Endothelial cell of umbilical vein (primary cell): ENCODE measurements around the gene TMEM74B. TPM values are rescaled to one million over a fixed set of nuclear protein-coding genes. Genes with fewer than 3 reads are reported as not detected.

Experiments used
- BruUV-seq: library from RNA; stranded (reverse); fragments of 400-500 nt; replicated peaks from 2 replicates; lab custom pipeline; 2021; lab: Mats Ljungman, UMichigan
- CTCF ChIA-PET: fragments of 300-600, 350-600 bp; sonication (Branson Sonifier 250); formaldehyde crosslinking; loops from one replicate; lab custom pipeline; 2021; ENCODE audit warnings: antibody characterized with exemption, inconsistent platforms; lab: Charles Lee
- POLR2A ChIA-PET: fragments of 300-600, 350-600 bp; sonication (Branson Sonifier 250); formaldehyde crosslinking; loops from one replicate; lab custom pipeline; 2021; ENCODE audit warnings: antibody characterized with exemption, inconsistent platforms; lab: Charles Lee
- DNase-seq: peaks from one replicate; pipeline ENCODE4 v3.0.0-alpha.2; 2011; ENCODE audit warnings: low read depth, low spot score
- FAIRE-seq: peaks from 2 replicates; lab custom pipeline; 2011; peaks lifted over from hg19 to GRCh38; lab: Jason Lieb, UNC
- H2AFZ ChIP-seq: 2 replicates; pipeline ENCODE4 v1.6.0; 2012; ENCODE audit warnings: low read depth, low read length, control low read depth, inconsistent platforms
- H3K27ac ChIP-seq: 2 replicates; pipeline ENCODE4 v1.5.1; 2011; ENCODE audit warnings: low read depth, mild to moderate bottlenecking, control low read depth, low read length, moderate library complexity; ENCODE audit not compliant: insufficient read depth
- H3K27me3 ChIP-seq, 2 experiments: 2 replicates each; pipeline versions ENCODE4 v1.6.0 to v1.6.1; 2011; ENCODE audit warnings: low read length in 2 of 2, mixed read lengths in 1 of 2; ENCODE audit not compliant: control insufficient read depth in 2 of 2, insufficient read depth in 2 of 2
- H3K36me3 ChIP-seq, 2 experiments: 2 replicates in 1 of 2; 3 replicates in 1 of 2; pipeline ENCODE4 v1.5.1; 2011; ENCODE audit warnings: low read length in 2 of 2, mild to moderate bottlenecking in 1 of 2, moderate library complexity in 1 of 2; ENCODE audit not compliant: control insufficient read depth in 2 of 2, insufficient read depth in 2 of 2; ENCODE audit errors: extremely low read depth in 1 of 2
- H3K4me1 ChIP-seq: 3 replicates; pipeline ENCODE4 v1.5.1; 2011; ENCODE audit warnings: mild to moderate bottlenecking, low read length; ENCODE audit not compliant: control insufficient read depth, insufficient read depth; ENCODE audit errors: extremely low read depth
- H3K4me2 ChIP-seq: 2 replicates; pipeline ENCODE4 v1.6.1; 2011; ENCODE audit warnings: low read length, control low read depth, mixed read lengths; ENCODE audit not compliant: insufficient read depth
- H3K4me3 ChIP-seq, 3 experiments: fragments of 200-600 bp in 1 of 3; sonication (generic), shearing (Covaris generic) in 1 of 3; replicated peaks in 1 of 3; 2 replicates each; pipeline ENCODE4 v1.5.1; 2011 to 2016; ENCODE audit warnings: control low read depth in 3 of 3, low read length in 3 of 3, mild to moderate bottlenecking in 2 of 3, inconsistent platforms in 1 of 3, low read depth in 1 of 3, moderate library complexity in 1 of 3; ENCODE audit not compliant: insufficient read depth in 1 of 3
- H3K79me2 ChIP-seq: 2 replicates; pipeline ENCODE4 v1.6.0; 2012; ENCODE audit warnings: low read length, inconsistent platforms; ENCODE audit not compliant: control insufficient read depth, insufficient read depth
- H3K9ac ChIP-seq: replicated peaks from 2 replicates; pipeline ENCODE3; 2011; ENCODE audit warnings: low read length, control low read depth; ENCODE audit not compliant: insufficient read depth; ENCODE audit errors: extremely low read depth
- H3K9me1 ChIP-seq: replicated peaks from 3 replicates; pipeline ENCODE4 v1.6.0; 2011; ENCODE audit warnings: mild to moderate bottlenecking, low read length; ENCODE audit not compliant: control insufficient read depth, insufficient read depth; ENCODE audit errors: extremely low read depth
- H3K9me3 ChIP-seq: replicated peaks from 2 replicates; pipeline ENCODE4 v1.5.1; 2012; ENCODE audit warnings: low read length, inconsistent platforms; ENCODE audit not compliant: control insufficient read depth, insufficient read depth
- H4K20me1 ChIP-seq: replicated peaks from 2 replicates; pipeline ENCODE3; 2011; ENCODE audit warnings: mild to moderate bottlenecking, low read length; ENCODE audit not compliant: control insufficient read depth, insufficient read depth; ENCODE audit errors: extremely low read depth
- EZH2 ChIP-seq: IDR thresholded peaks from 2 replicates; pipeline ENCODE4 v1.6.1; 2012; ENCODE audit warnings: borderline replicate concordance, low read depth, mild to moderate bottlenecking, moderate library complexity, low read length, inconsistent platforms; ENCODE audit not compliant: severe bottlenecking
- FOS ChIP-seq: IDR thresholded peaks from 2 replicates; pipeline ENCODE4 v1.6.1; 2011; ENCODE audit warnings: mild to moderate bottlenecking, low read length, moderate library complexity, borderline replicate concordance; ENCODE audit not compliant: insufficient read depth
- GATA2 ChIP-seq: IDR thresholded peaks from 2 replicates; pipeline ENCODE4 v1.7.0; 2011; ENCODE audit warnings: low read depth, mild to moderate bottlenecking, moderate library complexity, mixed read lengths, low read length; ENCODE audit not compliant: insufficient read length, insufficient read depth
- JUN ChIP-seq: IDR thresholded peaks from 2 replicates; pipeline ENCODE4 v1.6.1; 2011; ENCODE audit warnings: borderline replicate concordance, low read depth; ENCODE audit not compliant: insufficient read length, insufficient read depth
- MYC ChIP-seq: IDR thresholded peaks from one replicate; pipeline ENCODE4 v1.6.1; 2011; ENCODE audit warnings: mild to moderate bottlenecking, low read depth, low read length
- POLR2A ChIP-seq: IDR thresholded peaks from 2 replicates; pipeline ENCODE4 v1.6.1; 2012; ENCODE audit warnings: low read depth, mild to moderate bottlenecking, control low read depth, low read length
- POLR2AphosphoS5 ChIP-seq: IDR thresholded peaks from 2 replicates; pipeline ENCODE4 v1.6.1; 2012; ENCODE audit warnings: low read depth, mild to moderate bottlenecking, control low read depth, low read length, moderate library complexity; ENCODE audit not compliant: insufficient read depth
- dilution Hi-C: fragments of 300-500 bp; cut with MboI; formaldehyde crosslinking; loops from one replicate; pipeline ENCODE4 v1.15.0; 2019; ENCODE audit warnings: low sequenced_read_pairs; ENCODE audit not compliant: extremely low pct_ligation_motif_present
- intact Hi-C: fragments of 100-400 bp; cut with micrococcal nuclease; formaldehyde crosslinking; loops from one replicate; pipeline ENCODE4 v1.10.0; 2022
- polyA plus RNA-seq, 4 experiments: library from polyadenylated mRNA; depleted of rRNA in 3 of 4; stranded (reverse) in 3 of 4; unstranded in 1 of 4; fragments of >200 nt; gene quantifications; 2 replicates each; pipeline versions ENCODE4 v1.2.1 to v1.2.3, GENCODE V29; 2011 to 2012; ENCODE audit warnings: missing spikeins in 1 of 4
- total RNA-seq: library from RNA; stranded (reverse); gene quantifications from 2 replicates; pipeline ENCODE4 v1.2.3, GENCODE V29; 2021
- TF ChIP-seq, protein P1 (sequence below): IDR thresholded peaks from 2 replicates; pipeline ENCODE4 v1.6.1; 2011; ENCODE audit not compliant: insufficient read depth, insufficient read length
- TF ChIP-seq, protein P2 (sequence below), 2 donors: IDR thresholded peaks; 1 replicate in 1 of 2; 2 replicates in 1 of 2; pipeline ENCODE4 v1.5.1; 2011; ENCODE audit warnings: low read length in 2 of 2, mild to moderate bottlenecking in 2 of 2, moderate library complexity in 2 of 2, control low read depth in 1 of 2, inconsistent platforms in 1 of 2, low read depth in 1 of 2; ENCODE audit not compliant: insufficient read depth in 1 of 2; ENCODE audit errors: extremely low read depth in 1 of 2

TMEM74B gene
- total and polyA plus RNA-seq, 2 donors (not counting 3 experiments of a cell fraction or from before 2014, with no cell fraction given): 0.26 to 1.1 TPM

DNA sequence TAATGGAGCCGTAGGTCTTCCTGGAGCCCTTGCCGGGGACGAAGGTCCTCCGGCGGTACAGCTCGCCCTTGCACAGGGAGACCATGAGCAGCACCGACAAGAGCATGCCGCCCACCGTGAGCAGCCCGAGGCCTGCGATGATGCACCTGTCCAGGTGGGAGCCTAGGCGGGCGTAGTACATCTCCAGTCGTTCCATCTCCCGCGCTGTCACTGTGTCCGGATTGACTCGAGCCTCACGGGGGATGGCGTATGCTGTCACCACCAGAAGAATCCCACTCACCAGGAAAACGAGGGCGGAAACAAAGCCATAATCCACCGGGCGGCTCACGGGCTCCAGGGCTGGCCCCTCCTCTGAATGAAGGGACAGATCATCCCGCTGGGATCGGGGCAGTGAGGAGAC, 3.8 kb downstream of the TMEM74B start:
- no peaks in the 10 kb centered on the region for H3K9me3 ChIP-seq
- no peak overlapping the region for H3K27ac ChIP-seq
- intact Hi-C loops (loop anchor here (10.0 kb wide), 1 partner anchor 226 kb away; no protein-coding TSS in a partner anchor), dilution Hi-C loops (no loop called here)
- no peaks in the 10 kb centered on the region for H3K9me1 ChIP-seq
- H3K4me3 ChIP-seq: no peak overlapping the region
- no peak for DNase-seq
- H3K79me2 ChIP-seq: no peaks in the 10 kb centered on the region
- H3K36me3 ChIP-seq: no peaks in the 10 kb centered on the region
- POLR2A ChIA-PET: no interaction called here
- TF ChIP-seq, protein P1, sequence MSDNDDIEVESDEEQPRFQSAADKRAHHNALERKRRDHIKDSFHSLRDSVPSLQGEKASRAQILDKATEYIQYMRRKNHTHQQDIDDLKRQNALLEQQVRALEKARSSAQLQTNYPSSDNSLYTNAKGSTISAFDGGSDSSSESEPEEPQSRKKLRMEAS: no peak
- TF ChIP-seq FOS (no peak), JUN (no peak), MYC (no peak), GATA2 (no peak), EZH2 (no peak), POLR2A (no peak), POLR2AphosphoS5 (no peak)
- TF ChIP-seq, protein P2, sequence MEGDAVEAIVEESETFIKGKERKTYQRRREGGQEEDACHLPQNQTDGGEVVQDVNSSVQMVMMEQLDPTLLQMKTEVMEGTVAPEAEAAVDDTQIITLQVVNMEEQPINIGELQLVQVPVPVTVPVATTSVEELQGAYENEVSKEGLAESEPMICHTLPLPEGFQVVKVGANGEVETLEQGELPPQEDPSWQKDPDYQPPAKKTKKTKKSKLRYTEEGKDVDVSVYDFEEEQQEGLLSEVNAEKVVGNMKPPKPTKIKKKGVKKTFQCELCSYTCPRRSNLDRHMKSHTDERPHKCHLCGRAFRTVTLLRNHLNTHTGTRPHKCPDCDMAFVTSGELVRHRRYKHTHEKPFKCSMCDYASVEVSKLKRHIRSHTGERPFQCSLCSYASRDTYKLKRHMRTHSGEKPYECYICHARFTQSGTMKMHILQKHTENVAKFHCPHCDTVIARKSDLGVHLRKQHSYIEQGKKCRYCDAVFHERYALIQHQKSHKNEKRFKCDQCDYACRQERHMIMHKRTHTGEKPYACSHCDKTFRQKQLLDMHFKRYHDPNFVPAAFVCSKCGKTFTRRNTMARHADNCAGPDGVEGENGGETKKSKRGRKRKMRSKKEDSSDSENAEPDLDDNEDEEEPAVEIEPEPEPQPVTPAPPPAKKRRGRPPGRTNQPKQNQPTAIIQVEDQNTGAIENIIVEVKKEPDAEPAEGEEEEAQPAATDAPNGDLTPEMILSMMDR (IDR thresholded peaks at IDR 0.05; ENCODE audit: extremely low read depth in 1 of 2, insufficient read depth in 1 of 2, low read depth in 1 of 2, low read length in 2 of 2): no peak
- H2AFZ ChIP-seq: no peak overlapping the region
- no peaks in the 10 kb centered on the region for H3K4me1 ChIP-seq
- H3K27me3 ChIP-seq: peaks cover 12 to 22% of the 10 kb centered on the region in 2 experiments
- no peak overlapping the region for H3K4me2 ChIP-seq
- no peak overlapping the region for H3K9ac ChIP-seq
- CTCF ChIA-PET: interaction anchor here (0.7 to 1.2 kb wide), 3 partner anchors 8 to 33 kb away, joined by 3 read pairs; no protein-coding TSS in a partner anchor
- BruUV-seq: no TSS peak
- FAIRE-seq: no peak
- H4K20me1 ChIP-seq: no peaks in the 10 kb centered on the region
